Astrocyte (in vitro differentiated cells and primary cell): ENCODE data around the gene MBOAT2.

ENCODE experiments used
- CTCF ChIP-seq: IDR thresholded peaks from 2 replicates; pipeline ENCODE4 v1.5.1; 2011; ENCODE audit warnings: low read depth, mild to moderate bottlenecking, inconsistent platforms, low read length, moderate library complexity; ENCODE audit not compliant: insufficient read depth
- EZH2 ChIP-seq: IDR thresholded peaks from 2 replicates; pipeline ENCODE4 v1.6.1; 2012; ENCODE audit warnings: mild to moderate bottlenecking, low read length, inconsistent platforms; ENCODE audit not compliant: insufficient read depth

GRCh38 chr2:8858264-8858663 lies 145.2 kb downstream of the MBOAT2 start:
- no peak for TF ChIP-seq CTCF
- no peak for TF ChIP-seq EZH2
